Embryonic facial prominence (tissue), 1 donor: ENCODE data around the gene ENAH.
"Not testable (repeated sequence)": the region's sequence is repeated elsewhere in the genome, so short reads cannot be mapped to it uniquely, and the experiment has no call there.

Source experiments
- DNase-seq: peaks from one replicate; pipeline ENCODE4 v3.0.0-alpha.2; 2016; ENCODE audit errors: extremely low spot score

ENAH gene

GRCh38 chr1:225677350-225678124, 24.6 kb upstream of the ENAH start:
- no peak for DNase-seq

GRCh38 chr1:225674381-225674780, 21.5 kb upstream of the ENAH start:
- DNase-seq, result no peak

- no peak for DNase-seq
Measured at GRCh38 chr1:225670806-225671733, 18.1 kb upstream of the ENAH start.

- DNase-seq, result no peak
Measured at GRCh38 chr1:225670356-225670755, 17.4 kb upstream of the ENAH start.

GRCh38 chr1:225668222-225668621, 15.3 kb upstream of the ENAH start:
- no peak for DNase-seq

- no peak for DNase-seq
Measured at GRCh38 chr1:225667362-225667761, 14.4 kb upstream of the ENAH start.

GRCh38 chr1:225666495-225666894, 13.6 kb upstream of the ENAH start:
- no peak for DNase-seq

- no peak for DNase-seq
Measured at GRCh38 chr1:225664762-225665161, 11.8 kb upstream of the ENAH start.

GRCh38 chr1:225662155-225662554, 9.2 kb upstream of the ENAH start:
- DNase-seq, result no peak

- no peak for DNase-seq
Measured at GRCh38 chr1:225660544-225660946, 7.6 kb upstream of the ENAH start.

- no peak for DNase-seq
Measured at GRCh38 chr1:225658041-225658440, 5.1 kb upstream of the ENAH start.

GRCh38 chr1:225657462-225657989, 4.6 kb upstream of the ENAH start:
- no peak for DNase-seq

GRCh38 chr1:225656259-225656655, 3.3 kb upstream of the ENAH start:
- DNase-seq, result not testable (repeated sequence)

GRCh38 chr1:225655509-225656258, 2.8 kb upstream of the ENAH start:
- DNase-seq, result peak; percentile 90

- DNase-seq, result no peak
Measured at GRCh38 chr1:225654688-225655508, 2.0 kb upstream of the ENAH start.

GRCh38 chr1:225654277-225654597, 1.3 kb upstream of the ENAH start:
- no peak for DNase-seq

GRCh38 chr1:225653463-225654276, 747 bp upstream of the ENAH start:
- peak; percentile 72 for DNase-seq

GRCh38 chr1:225651872-225652728, 823 bp downstream of the ENAH start:
- peak; percentile 18 for DNase-seq

GRCh38 chr1:225651376-225651871, 1.5 kb downstream of the ENAH start:
- no peak for DNase-seq
